ENCODE measurements around the gene RFX1.
A peak's percentile ranks its signal among the peaks of the same experiment; 100 is the strongest.

RFX1 gene

GRCh38 chr19:13995878-13996765 is 10.0 kb downstream of the RFX1 start:
- DNase-seq, result no peak

GRCh38 chr19:13995017-13995728 is 10.9 kb downstream of the RFX1 start:
- no peak for DNase-seq

- DNase-seq, result no peak
These were observed 12.4 kb downstream of the RFX1 start for GRCh38 chr19:13993590-13994300.

- no peak for DNase-seq
These were observed 14.1 kb downstream of the RFX1 start for GRCh38 chr19:13992025-13992424.

GRCh38 chr19:13990085-13990484 is 16.0 kb downstream of the RFX1 start:
- no peak for DNase-seq

- DNase-seq, result no peak
These were observed 16.6 kb downstream of the RFX1 start for GRCh38 chr19:13989487-13989886.

- no peak for DNase-seq
These were observed 18.8 kb downstream of the RFX1 start for GRCh38 chr19:13987101-13987890.

- DNase-seq, result peak; percentile 56 to 67
These were observed 19.7 kb downstream of the RFX1 start for GRCh38 chr19:13986348-13986904.

- no peak for DNase-seq
These were observed 20.3 kb downstream of the RFX1 start for GRCh38 chr19:13985771-13986347.

- DNase-seq, result no peak
These were observed 21.0 kb downstream of the RFX1 start for GRCh38 chr19:13984875-13985741.

- DNase-seq, result no peak
These were observed 21.9 kb downstream of the RFX1 start for GRCh38 chr19:13984186-13984585.

- no peak for DNase-seq
These were observed 22.8 kb downstream of the RFX1 start for GRCh38 chr19:13983213-13983889.

GRCh38 chr19:13982773-13983172 is 23.3 kb downstream of the RFX1 start:
- DNase-seq, result no peak

GRCh38 chr19:13981988-13982501 is 24.1 kb downstream of the RFX1 start:
- DNase-seq, result no peak

- DNase-seq, result no peak
These were observed 24.7 kb downstream of the RFX1 start for GRCh38 chr19:13981467-13981866.

- no peak for DNase-seq
These were observed 25.1 kb downstream of the RFX1 start for GRCh38 chr19:13981021-13981420.

- DNase-seq, result no peak
These were observed 25.8 kb downstream of the RFX1 start for GRCh38 chr19:13980340-13980739.

GRCh38 chr19:13979686-13980085 is 26.4 kb downstream of the RFX1 start:
- no peak for DNase-seq

GRCh38 chr19:13979244-13979615 is 26.9 kb downstream of the RFX1 start:
- no peak for DNase-seq

Data from SHP77 (cell line).